Osteoblast (primary cell): Measurements from ENCODE around the gene PGRMC2. TPM values are rescaled to one million over a fixed set of nuclear protein-coding genes. Genes with fewer than 3 reads are reported as not detected.
A peak's percentile ranks its signal among the peaks of the same experiment; 100 is the strongest.

ENCODE experiments used
- DNase-seq: peaks from one replicate; pipeline ENCODE4 v3.0.0; 2011; ENCODE audit warnings: low spot score, mixed read lengths; ENCODE audit not compliant: insufficient read length; ENCODE audit errors: missing footprints
- H2AFZ ChIP-seq: 2 replicates; pipeline ENCODE4 v1.6.0; 2011; ENCODE audit warnings: mild to moderate bottlenecking, low read length
- H3K27ac ChIP-seq: 2 replicates; pipeline ENCODE4 v1.5.1; 2011; ENCODE audit warnings: mild to moderate bottlenecking, low read depth, low read length, moderate library complexity
- H3K27me3 ChIP-seq: 2 replicates; pipeline ENCODE4 v1.6.0; 2012; ENCODE audit warnings: mild to moderate bottlenecking, control low read depth, inconsistent platforms, low read length, moderate library complexity; ENCODE audit not compliant: insufficient read depth
- H3K36me3 ChIP-seq: 2 replicates; pipeline ENCODE4 v1.5.1; 2011; ENCODE audit warnings: mild to moderate bottlenecking, low read length, control low read depth, moderate library complexity; ENCODE audit not compliant: insufficient read depth
- H3K4me1 ChIP-seq: 2 replicates; pipeline ENCODE4 v1.5.1; 2011; ENCODE audit warnings: mild to moderate bottlenecking, low read length, control low read depth, moderate library complexity; ENCODE audit not compliant: insufficient read depth
- H3K4me2 ChIP-seq: 2 replicates; pipeline ENCODE4 v1.6.0; 2011; ENCODE audit warnings: mild to moderate bottlenecking, low read length; ENCODE audit not compliant: insufficient read depth
- H3K4me3 ChIP-seq: fragments of 200-600 bp; sonication (generic); 3 replicates; pipeline ENCODE4 v1.5.1; 2012; ENCODE audit warnings: mild to moderate bottlenecking, low read length, inconsistent platforms; ENCODE audit not compliant: insufficient read depth
- H3K79me2 ChIP-seq: 2 replicates; pipeline ENCODE4 v1.6.0; 2012; ENCODE audit warnings: mild to moderate bottlenecking, low read length, control low read depth, inconsistent platforms; ENCODE audit not compliant: insufficient read depth
- H3K9me3 ChIP-seq: 2 replicates; pipeline ENCODE4 v1.5.1; 2011; ENCODE audit warnings: low read depth, low read length, control low read depth
- H4K20me1 ChIP-seq: 2 replicates; pipeline ENCODE4 v1.6.0; 2012; ENCODE audit warnings: mild to moderate bottlenecking, low read length, control low read depth; ENCODE audit not compliant: insufficient read depth
- total RNA-seq: library from RNA; depleted of rRNA; stranded (reverse); fragments of >200 nt; gene quantifications from 2 replicates; pipeline ENCODE4 v1.2.3, GENCODE V29; 2012
- TF ChIP-seq, protein P1 (sequence below): IDR thresholded peaks from 2 replicates; pipeline ENCODE4 v1.5.1; 2011; ENCODE audit warnings: mild to moderate bottlenecking, low read depth, low read length, moderate library complexity; ENCODE audit errors: extremely low read depth

Gene PGRMC2
- total RNA-seq, 1 donor = 38.4 TPM

GRCh38 chr4:128232719-128233118, 54.9 kb downstream of the PGRMC2 start:
- no peak overlapping the region for H2AFZ ChIP-seq
- H3K79me2 ChIP-seq = no peaks in the 10 kb centered on the region
- no peak overlapping the region for H3K4me2 ChIP-seq
- no peaks in the 10 kb centered on the region for H3K36me3 ChIP-seq
- H3K4me3 ChIP-seq = no peak overlapping the region
- TF ChIP-seq, protein P1, sequence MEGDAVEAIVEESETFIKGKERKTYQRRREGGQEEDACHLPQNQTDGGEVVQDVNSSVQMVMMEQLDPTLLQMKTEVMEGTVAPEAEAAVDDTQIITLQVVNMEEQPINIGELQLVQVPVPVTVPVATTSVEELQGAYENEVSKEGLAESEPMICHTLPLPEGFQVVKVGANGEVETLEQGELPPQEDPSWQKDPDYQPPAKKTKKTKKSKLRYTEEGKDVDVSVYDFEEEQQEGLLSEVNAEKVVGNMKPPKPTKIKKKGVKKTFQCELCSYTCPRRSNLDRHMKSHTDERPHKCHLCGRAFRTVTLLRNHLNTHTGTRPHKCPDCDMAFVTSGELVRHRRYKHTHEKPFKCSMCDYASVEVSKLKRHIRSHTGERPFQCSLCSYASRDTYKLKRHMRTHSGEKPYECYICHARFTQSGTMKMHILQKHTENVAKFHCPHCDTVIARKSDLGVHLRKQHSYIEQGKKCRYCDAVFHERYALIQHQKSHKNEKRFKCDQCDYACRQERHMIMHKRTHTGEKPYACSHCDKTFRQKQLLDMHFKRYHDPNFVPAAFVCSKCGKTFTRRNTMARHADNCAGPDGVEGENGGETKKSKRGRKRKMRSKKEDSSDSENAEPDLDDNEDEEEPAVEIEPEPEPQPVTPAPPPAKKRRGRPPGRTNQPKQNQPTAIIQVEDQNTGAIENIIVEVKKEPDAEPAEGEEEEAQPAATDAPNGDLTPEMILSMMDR = no peak
- H4K20me1 ChIP-seq = no peaks in the 10 kb centered on the region
- H3K27ac ChIP-seq = no peak overlapping the region
- H3K9me3 ChIP-seq = no peaks in the 10 kb centered on the region
- DNase-seq = no peak
- peaks cover 19% of the 10 kb centered on the region for H3K4me1 ChIP-seq
- no peaks in the 10 kb centered on the region for H3K27me3 ChIP-seq

- Histone ChIP-seq H3K4me1 (peaks cover 34% of the 10 kb centered on the region), H3K79me2 (no peaks in the 10 kb centered on the region), H3K36me3 (no peaks in the 10 kb centered on the region), H3K9me3 (no peaks in the 10 kb centered on the region), H3K4me3 (no peak overlapping the region), H3K27me3 (no peaks in the 10 kb centered on the region), H3K27ac (peak overlapping the region; percentile 41), H4K20me1 (no peaks in the 10 kb centered on the region), H2AFZ (peak overlapping the region; percentile 26), H3K4me2 (no peak overlapping the region)
- DNase-seq = no peak
- TF ChIP-seq, protein P1 = no peak
Observed at GRCh38 chr4:128228845-128229795, 58.5 kb downstream of the PGRMC2 start.

DNA sequence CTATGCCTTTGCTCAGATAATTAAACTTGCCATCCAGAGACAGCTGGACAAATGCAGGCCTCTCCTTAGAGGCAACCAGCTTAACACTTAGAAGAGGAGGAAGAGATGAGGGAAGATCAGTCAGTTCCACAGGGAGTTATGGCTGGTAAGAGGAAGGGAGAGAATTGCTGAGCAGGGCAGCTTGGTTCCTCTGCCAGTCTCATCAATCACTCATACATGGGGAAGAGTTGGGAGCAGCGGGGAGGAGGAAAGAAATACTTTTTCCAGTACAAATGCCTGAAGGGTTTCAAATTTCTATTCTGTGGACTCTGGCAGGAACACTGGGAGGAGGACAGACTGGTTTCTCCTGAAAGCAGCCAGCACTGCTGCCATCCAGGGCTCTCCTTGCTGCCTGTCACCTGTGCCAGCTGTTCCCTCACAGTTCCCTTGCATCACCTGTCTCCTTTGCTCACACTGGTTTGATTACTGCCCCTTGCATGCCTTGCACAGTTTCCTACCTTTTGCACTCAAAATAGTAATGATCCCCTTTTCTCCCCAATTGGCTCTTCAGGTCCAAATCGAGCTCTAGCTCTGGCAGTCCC, 59.5 kb downstream of the PGRMC2 start:
- peak overlapping the region; percentile 56 for H3K4me2 ChIP-seq
- H2AFZ ChIP-seq = peak overlapping the region; percentile 50
- H3K9me3 ChIP-seq = no peaks in the 10 kb centered on the region
- no peaks in the 10 kb centered on the region for H3K79me2 ChIP-seq
- TF ChIP-seq, protein P1 = no peak
- H3K4me1 ChIP-seq = peaks cover 34% of the 10 kb centered on the region
- DNase-seq = no peak
- peak overlapping the region; percentile 41 for H3K27ac ChIP-seq
- no peak overlapping the region for H3K4me3 ChIP-seq
- H4K20me1 ChIP-seq = no peaks in the 10 kb centered on the region
- H3K27me3 ChIP-seq = no peaks in the 10 kb centered on the region
- no peaks in the 10 kb centered on the region for H3K36me3 ChIP-seq

- Histone ChIP-seq H4K20me1 (no peaks in the 10 kb centered on the region), H3K79me2 (no peaks in the 10 kb centered on the region), H3K27ac (peak overlapping the region; percentile 31), H3K27me3 (no peaks in the 10 kb centered on the region), H3K36me3 (peaks cover 5% of the 10 kb centered on the region), H3K4me3 (no peak overlapping the region), H3K9me3 (no peaks in the 10 kb centered on the region), H2AFZ (no peak overlapping the region), H3K4me2 (no peak overlapping the region), H3K4me1 (peaks cover 47% of the 10 kb centered on the region)
- DNase-seq = no peak
- TF ChIP-seq, protein P1 = no peak
Observed at GRCh38 chr4:128225148-128225547, 62.5 kb downstream of the PGRMC2 start.
